ENCODE results near the gene GNAT2.

Gene GNAT2

GRCh38 chr1:109644670-109645069 lies 25.3 kb upstream of the GNAT2 start:
- TF ChIP-seq CTCF (IDR thresholded peaks at IDR 0.05; ENCODE audit: insufficient read depth, low read length, missing control alignments): no peak
- no peak overlapping the region for H3K4me3 ChIP-seq (ENCODE audit: low read depth, low read length)
- ChIA-PET CTCF (interaction anchor here (1.2 to 18.9 kb wide), 6 partner anchors 8 to 339 kb away, joined by 3 to 830 read pairs (median 358); partner anchors contain the start of genes AHCYL1, AMPD2, GNAT2 and GPR61), POLR2A (no interaction called here)
- DNase-seq (ENCODE audit: low read depth, low spot score): no peak

GRCh38 chr1:109643385-109644230 lies 24.2 kb upstream of the GNAT2 start:
- CTCF ChIA-PET: interaction anchor here (0.6 to 18.9 kb wide), 22 partner anchors 10 to 340 kb away, joined by 3 to 830 read pairs (median 5); partner anchors contain the start of genes AHCYL1, AMPD2, EPS8L3 and GNAI3
- no peak overlapping the region for H3K4me3 ChIP-seq (ENCODE audit: low read depth, low read length)
- no peak for DNase-seq (ENCODE audit: low read depth, low spot score)
- POLR2A ChIA-PET: no interaction called here
- peak; percentile 94 for TF ChIP-seq CTCF (IDR thresholded peaks at IDR 0.05; ENCODE audit: insufficient read depth, low read length, missing control alignments)

GRCh38 chr1:109642626-109643025 lies 23.2 kb upstream of the GNAT2 start:
- no peak overlapping the region for H3K4me3 ChIP-seq (ENCODE audit: low read depth, low read length)

GRCh38 chr1:109641861-109642260 lies 22.4 kb upstream of the GNAT2 start:
- ChIA-PET POLR2A (no interaction called here), CTCF (interaction anchor here (0.6 to 18.9 kb wide), 21 partner anchors 11 to 412 kb away, joined by 3 to 830 read pairs (median 13); partner anchors contain the start of genes AHCYL1, AMPD2, EPS8L3 and GNAI3)
- H3K4me3 ChIP-seq (ENCODE audit: low read depth, low read length): no peak overlapping the region
- no peak for DNase-seq (ENCODE audit: low read depth, low spot score)
- no peak for TF ChIP-seq CTCF (IDR thresholded peaks at IDR 0.05; ENCODE audit: insufficient read depth, low read length, missing control alignments)

More at GRCh38 chr1:109642626-109643025, 23.2 kb upstream of the GNAT2 start:
- POLR2A ChIA-PET: no interaction called here
- TF ChIP-seq CTCF (IDR thresholded peaks at IDR 0.05; ENCODE audit: insufficient read depth, low read length, missing control alignments): no peak
- CTCF ChIA-PET: interaction anchor here (1.0 to 18.9 kb wide), 16 partner anchors 11 to 341 kb away, joined by 3 to 830 read pairs (median 5); partner anchors contain the start of genes AHCYL1, AMPD2, EPS8L3 and GNAI3
- DNase-seq (ENCODE audit: low read depth, low spot score): no peak

- CTCF ChIA-PET: interaction anchor here (0.6 to 18.9 kb wide), 42 partner anchors 12 to 412 kb away, joined by 3 to 830 read pairs (median 7); partner anchors contain the start of genes AHCYL1, AMPD2, CYB561D1 and EPS8L3
- DNase-seq (ENCODE audit: low read depth, low spot score): no peak
- TF ChIP-seq CTCF (IDR thresholded peaks at IDR 0.05; ENCODE audit: insufficient read depth, low read length, missing control alignments): no peak
- no peak overlapping the region for H3K4me3 ChIP-seq (ENCODE audit: low read depth, low read length)
- POLR2A ChIA-PET: interaction anchor here (0.6 to 1.8 kb wide), 4 partner anchors 93 to 343 kb away, joined by 3 to 11 read pairs (median 5); partner anchors contain the start of genes AHCYL1 and GNAI3
Observed at GRCh38 chr1:109641078-109641740, 21.8 kb upstream of the GNAT2 start.

Data from AG04449 (cell line).